GM12872 (cell line): Measurements from ENCODE around the gene PLEKHG3.

Experiments
- CTCF ChIP-seq: IDR thresholded peaks from 3 replicates; pipeline ENCODE4 v1.5.1; 2011; ENCODE audit warnings: low read depth, mild to moderate bottlenecking, low read length, moderate library complexity; ENCODE audit not compliant: insufficient read depth

The PLEKHG3 gene

DNA sequence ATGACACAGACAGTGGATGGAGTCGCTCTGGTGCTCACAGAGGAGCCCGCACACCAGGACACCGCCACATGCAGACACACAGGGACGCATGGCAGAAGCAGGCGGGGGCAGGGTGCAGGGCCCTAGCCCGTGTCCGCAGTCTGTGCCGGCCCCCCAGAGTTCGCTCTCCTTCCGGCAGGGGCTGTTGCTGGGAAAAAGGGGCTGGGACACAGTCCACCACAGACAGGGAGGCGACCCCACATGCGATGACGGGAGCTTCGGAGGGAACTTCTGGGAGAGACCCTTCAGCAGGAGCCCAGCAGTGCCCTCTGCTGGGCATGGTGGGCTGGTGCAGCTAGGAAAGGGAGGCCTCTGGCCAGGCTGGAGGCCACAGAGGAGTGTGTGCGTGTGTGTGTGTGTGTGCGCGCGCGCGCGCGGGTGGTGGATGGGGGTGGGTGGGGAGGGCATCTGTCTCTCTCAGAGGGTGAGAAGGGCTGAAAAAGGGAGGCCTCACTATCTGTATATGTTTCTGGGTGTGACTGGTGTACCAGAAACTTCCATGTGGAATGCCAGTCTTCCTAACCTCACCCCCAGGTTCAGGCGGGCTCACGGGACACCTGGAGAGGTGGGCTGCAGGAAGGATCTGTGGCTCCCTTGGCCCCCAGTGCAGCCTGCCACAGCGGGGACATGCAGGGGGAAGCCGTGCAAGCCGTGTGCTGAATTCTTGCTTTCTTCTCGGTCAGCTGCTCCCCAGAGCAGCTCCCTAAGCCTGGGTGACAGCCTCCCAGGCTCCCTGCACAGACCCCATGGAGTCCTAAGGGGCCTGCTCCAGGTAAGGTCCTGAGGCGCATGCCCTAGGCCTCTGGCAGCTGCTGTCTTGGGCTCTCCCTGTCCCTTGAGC is 60.7 kb downstream of the PLEKHG3 start:
- TF ChIP-seq CTCF: peak; percentile 96

DNA sequence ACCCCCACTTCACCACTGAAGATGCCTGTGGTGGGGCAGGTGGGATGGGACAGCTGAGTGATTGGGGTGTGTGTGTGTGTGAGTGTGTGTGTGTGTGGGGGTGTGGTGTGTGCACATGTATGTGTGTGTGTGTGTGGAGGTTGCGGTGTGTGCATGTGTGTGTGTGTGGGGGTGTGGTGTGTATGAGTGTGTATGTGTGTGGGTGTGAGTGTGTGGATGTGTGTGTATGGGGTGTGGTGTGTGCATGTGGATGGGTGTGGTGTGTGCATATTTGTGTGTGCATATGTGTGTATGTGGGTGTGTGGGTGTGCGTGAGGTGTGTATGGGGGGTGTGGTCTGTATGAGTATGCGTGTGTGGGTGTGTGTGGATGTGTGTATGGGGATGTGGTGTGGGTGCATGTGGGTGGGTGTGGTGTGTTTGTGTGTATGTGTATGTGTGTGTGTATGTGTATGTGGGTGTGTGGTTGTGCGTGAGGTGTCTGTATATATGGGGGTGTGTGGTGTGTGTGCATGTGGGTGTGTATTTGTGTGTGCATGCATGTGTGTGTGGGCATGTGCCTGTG is 61.6 kb downstream of the PLEKHG3 start:
- no peak for TF ChIP-seq CTCF

DNA sequence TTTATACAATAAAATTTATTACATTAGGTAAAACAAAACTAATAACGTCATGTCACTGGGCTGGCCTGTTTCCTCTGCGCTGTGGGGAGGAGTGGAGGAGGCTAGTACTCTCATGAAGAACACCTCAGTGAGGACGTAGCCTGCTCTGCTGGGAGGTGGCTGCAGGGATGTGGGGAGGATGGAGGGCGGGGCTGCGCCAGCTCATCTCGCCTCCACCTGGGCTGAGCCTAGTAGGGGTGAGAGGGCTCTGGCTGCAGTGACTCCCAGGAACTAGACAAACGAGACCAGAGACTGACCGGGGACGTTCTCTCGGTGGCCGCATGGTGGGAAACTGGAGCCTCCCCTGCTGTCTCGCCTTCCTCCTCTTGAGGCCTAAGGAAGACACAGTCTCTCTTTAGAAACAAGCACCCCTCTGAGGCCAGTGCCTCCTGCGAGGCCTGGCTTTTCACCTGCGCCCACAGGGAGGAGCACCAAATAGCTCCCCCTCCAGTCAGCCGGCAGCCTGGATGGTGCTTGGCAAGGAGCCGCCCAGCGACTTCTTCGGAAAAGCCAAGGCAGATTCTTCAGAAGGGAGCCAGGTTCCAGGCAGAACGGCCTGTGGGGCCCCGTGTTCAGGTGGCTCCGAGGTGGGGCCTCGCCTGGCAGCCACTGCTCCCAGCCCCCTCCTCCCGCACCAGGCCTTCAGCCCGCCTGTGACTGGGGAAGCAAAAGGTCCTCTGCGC is 62.4 kb downstream of the PLEKHG3 start:
- no peak for TF ChIP-seq CTCF

DNA sequence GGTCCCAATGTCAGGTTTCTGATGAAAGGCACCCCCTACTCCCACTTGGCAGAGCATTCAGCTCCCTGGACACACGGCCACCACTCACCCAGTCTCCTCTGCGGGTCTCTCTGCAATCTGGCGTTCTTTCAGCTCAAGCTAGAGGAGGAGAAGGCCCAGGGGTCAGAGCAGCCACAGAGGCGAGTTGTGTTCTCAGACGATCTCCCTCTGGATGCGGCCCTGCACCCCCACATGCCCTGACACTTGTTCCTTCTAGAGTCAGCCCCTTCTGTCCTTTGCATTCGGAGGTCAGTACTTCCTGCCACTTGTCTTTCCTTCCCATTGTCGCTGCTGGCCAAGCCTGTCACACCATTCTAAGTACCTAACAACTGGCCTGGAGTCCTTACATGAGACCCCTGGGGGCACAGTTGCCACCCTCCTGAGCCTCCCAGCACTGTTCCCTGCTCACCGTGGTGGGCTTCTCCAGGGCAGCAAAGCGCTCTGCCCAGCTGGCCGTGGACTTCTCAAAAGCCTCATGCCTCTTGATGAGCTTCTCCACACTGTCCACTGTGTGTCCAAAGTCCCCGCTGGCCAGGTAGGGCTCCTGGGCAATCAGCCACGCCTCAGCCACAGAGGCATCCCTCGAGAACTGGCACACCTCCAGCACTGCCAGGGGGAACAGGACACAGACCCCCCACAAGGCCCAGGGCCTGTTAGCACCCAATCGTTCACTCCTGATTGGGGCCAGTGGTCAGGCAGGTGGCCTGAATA is 63.2 kb downstream of the PLEKHG3 start:
- TF ChIP-seq CTCF: no peak

- no peak for TF ChIP-seq CTCF
These were observed 64.3 kb downstream of the PLEKHG3 start for GRCh38 chr14:64768401-64769095.

GRCh38 chr14:64769096-64770020 is 65.1 kb downstream of the PLEKHG3 start:
- TF ChIP-seq CTCF: no peak
